ENCODE measurements around the gene BCR. TPM values are rescaled to one million over a fixed set of nuclear protein-coding genes. Genes with fewer than 3 reads are reported as not detected.

Gene BCR
- polyA plus RNA-seq, 1 donor from 2014 or later = 57.5 TPM

DNA sequence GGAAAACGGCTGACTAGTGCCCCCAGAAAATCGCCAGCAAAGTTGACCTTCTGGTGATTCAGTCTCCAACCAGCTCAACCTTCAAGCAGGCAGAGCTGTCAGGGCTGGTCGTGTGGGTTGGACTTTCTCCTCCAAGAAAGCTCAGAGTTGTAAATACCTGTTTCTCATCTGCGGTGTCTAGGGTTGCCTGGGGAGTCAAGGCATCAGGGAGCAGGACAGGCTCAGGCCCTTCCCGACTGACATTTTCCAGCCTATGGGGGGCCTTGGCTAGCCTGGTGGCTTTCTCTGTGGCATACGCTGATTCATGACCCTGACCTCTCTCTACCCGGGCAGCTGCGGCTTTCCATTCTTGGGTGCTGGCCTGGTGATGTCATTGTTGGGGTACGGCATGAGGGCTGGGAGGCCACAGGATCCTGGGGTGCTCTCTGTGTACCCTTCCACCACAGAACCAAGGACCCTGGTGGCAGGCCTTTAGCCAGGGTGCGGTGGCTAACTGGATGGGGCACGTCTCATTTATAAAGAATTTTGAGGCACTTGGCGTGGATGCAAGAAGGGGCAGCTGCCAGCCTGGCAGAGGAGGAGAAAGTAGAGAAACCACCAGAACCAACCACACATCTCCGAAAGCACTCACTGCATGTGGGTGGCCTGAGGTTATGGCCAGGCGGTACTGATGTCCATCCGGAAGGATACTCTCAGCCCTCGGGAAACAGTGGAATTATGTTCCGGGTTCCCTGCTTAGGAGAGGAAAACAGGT is 64.9 kb downstream of the BCR start:
- Histone ChIP-seq H3F3A (ENCODE audit: insufficient read depth, low read length, poor library complexity, severe bottlenecking) (no peaks in the 10 kb centered on the region), H3K36me3 (ENCODE audit: insufficient read depth, low read length) (no peaks in the 10 kb centered on the region), H3K27ac (ENCODE audit: low read length) (no peak overlapping the region), H2AFZ (ENCODE audit: low read depth, low read length) (no peak overlapping the region), H3K9me3 (ENCODE audit: low read length) (no peaks in the 10 kb centered on the region), H3K27me3 (ENCODE audit: insufficient read depth, low read depth, low read length) (no peaks in the 10 kb centered on the region), H4K20me1 (ENCODE audit: insufficient read depth) (no peaks in the 10 kb centered on the region), H3K9ac (ENCODE audit: low read length) (no peak overlapping the region), H3K9me2 (ENCODE audit: insufficient read depth, low read length) (no peaks in the 10 kb centered on the region), H3K4me2 (ENCODE audit: low read length) (no peak overlapping the region), H3K4me3 (ENCODE audit: low read length) (no peak overlapping the region), H3K79me2 (replicated peaks; ENCODE audit: insufficient read depth, low read length) (peaks cover 51% of the 10 kb centered on the region)
- TF ChIP-seq RAD21 (conservative IDR thresholded peaks at IDR 0.05) (no peak), MXI1 (conservative IDR thresholded peaks at IDR 0.05; ENCODE audit: poor library complexity, severe bottlenecking) (no peak), POLR2AphosphoS5 (IDR thresholded peaks at IDR 0.05) (no peak), TAF1 (IDR thresholded peaks at IDR 0.05; ENCODE audit: low read depth) (no peak), EP300 (conservative IDR thresholded peaks at IDR 0.05; ENCODE audit: poor library complexity, severe bottlenecking) (no peak), EZH2 (IDR thresholded peaks at IDR 0.05; ENCODE audit: borderline replicate concordance, insufficient read depth, low read length, poor library complexity, severe bottlenecking) (no peak), SMC3 (conservative IDR thresholded peaks at IDR 0.05; ENCODE audit: poor library complexity) (no peak)
- TF ChIP-seq, protein P1, sequence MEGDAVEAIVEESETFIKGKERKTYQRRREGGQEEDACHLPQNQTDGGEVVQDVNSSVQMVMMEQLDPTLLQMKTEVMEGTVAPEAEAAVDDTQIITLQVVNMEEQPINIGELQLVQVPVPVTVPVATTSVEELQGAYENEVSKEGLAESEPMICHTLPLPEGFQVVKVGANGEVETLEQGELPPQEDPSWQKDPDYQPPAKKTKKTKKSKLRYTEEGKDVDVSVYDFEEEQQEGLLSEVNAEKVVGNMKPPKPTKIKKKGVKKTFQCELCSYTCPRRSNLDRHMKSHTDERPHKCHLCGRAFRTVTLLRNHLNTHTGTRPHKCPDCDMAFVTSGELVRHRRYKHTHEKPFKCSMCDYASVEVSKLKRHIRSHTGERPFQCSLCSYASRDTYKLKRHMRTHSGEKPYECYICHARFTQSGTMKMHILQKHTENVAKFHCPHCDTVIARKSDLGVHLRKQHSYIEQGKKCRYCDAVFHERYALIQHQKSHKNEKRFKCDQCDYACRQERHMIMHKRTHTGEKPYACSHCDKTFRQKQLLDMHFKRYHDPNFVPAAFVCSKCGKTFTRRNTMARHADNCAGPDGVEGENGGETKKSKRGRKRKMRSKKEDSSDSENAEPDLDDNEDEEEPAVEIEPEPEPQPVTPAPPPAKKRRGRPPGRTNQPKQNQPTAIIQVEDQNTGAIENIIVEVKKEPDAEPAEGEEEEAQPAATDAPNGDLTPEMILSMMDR (IDR thresholded peaks at IDR 0.05; ENCODE audit: poor library complexity, severe bottlenecking) = no peak
- TF ChIP-seq, protein P2, sequence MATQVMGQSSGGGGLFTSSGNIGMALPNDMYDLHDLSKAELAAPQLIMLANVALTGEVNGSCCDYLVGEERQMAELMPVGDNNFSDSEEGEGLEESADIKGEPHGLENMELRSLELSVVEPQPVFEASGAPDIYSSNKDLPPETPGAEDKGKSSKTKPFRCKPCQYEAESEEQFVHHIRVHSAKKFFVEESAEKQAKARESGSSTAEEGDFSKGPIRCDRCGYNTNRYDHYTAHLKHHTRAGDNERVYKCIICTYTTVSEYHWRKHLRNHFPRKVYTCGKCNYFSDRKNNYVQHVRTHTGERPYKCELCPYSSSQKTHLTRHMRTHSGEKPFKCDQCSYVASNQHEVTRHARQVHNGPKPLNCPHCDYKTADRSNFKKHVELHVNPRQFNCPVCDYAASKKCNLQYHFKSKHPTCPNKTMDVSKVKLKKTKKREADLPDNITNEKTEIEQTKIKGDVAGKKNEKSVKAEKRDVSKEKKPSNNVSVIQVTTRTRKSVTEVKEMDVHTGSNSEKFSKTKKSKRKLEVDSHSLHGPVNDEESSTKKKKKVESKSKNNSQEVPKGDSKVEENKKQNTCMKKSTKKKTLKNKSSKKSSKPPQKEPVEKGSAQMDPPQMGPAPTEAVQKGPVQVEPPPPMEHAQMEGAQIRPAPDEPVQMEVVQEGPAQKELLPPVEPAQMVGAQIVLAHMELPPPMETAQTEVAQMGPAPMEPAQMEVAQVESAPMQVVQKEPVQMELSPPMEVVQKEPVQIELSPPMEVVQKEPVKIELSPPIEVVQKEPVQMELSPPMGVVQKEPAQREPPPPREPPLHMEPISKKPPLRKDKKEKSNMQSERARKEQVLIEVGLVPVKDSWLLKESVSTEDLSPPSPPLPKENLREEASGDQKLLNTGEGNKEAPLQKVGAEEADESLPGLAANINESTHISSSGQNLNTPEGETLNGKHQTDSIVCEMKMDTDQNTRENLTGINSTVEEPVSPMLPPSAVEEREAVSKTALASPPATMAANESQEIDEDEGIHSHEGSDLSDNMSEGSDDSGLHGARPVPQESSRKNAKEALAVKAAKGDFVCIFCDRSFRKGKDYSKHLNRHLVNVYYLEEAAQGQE (IDR thresholded peaks at IDR 0.05; ENCODE audit: borderline replicate concordance) = no peak

GRCh38 chr22:23245799-23246136 is 65.5 kb downstream of the BCR start:
- Histone ChIP-seq H3K27me3 (ENCODE audit: insufficient read depth, low read depth, low read length) (no peaks in the 10 kb centered on the region), H3K9ac (ENCODE audit: low read length) (no peak overlapping the region), H3K9me2 (ENCODE audit: insufficient read depth, low read length) (no peaks in the 10 kb centered on the region), H4K20me1 (ENCODE audit: insufficient read depth) (no peaks in the 10 kb centered on the region), H3F3A (ENCODE audit: insufficient read depth, low read length, poor library complexity, severe bottlenecking) (no peaks in the 10 kb centered on the region), H3K4me2 (ENCODE audit: low read length) (no peak overlapping the region), H3K4me3 (ENCODE audit: low read length) (no peak overlapping the region), H3K27ac (ENCODE audit: low read length) (no peak overlapping the region), H3K79me2 (replicated peaks; ENCODE audit: insufficient read depth, low read length) (peaks cover 50% of the 10 kb centered on the region), H2AFZ (ENCODE audit: low read depth, low read length) (no peak overlapping the region), H3K9me3 (ENCODE audit: low read length) (no peaks in the 10 kb centered on the region), H3K36me3 (ENCODE audit: insufficient read depth, low read length) (no peaks in the 10 kb centered on the region)
- TF ChIP-seq RAD21 (conservative IDR thresholded peaks at IDR 0.05) = no peak
- TF ChIP-seq, protein P2 (IDR thresholded peaks at IDR 0.05; ENCODE audit: borderline replicate concordance) = no peak
- TF ChIP-seq EZH2 (IDR thresholded peaks at IDR 0.05; ENCODE audit: borderline replicate concordance, insufficient read depth, low read length, poor library complexity, severe bottlenecking) = no peak
- TF ChIP-seq TAF1 (IDR thresholded peaks at IDR 0.05; ENCODE audit: low read depth) = no peak
- TF ChIP-seq, protein P1 (IDR thresholded peaks at IDR 0.05; ENCODE audit: poor library complexity, severe bottlenecking) = no peak
- TF ChIP-seq SMC3 (conservative IDR thresholded peaks at IDR 0.05; ENCODE audit: poor library complexity) = no peak
- no peak for TF ChIP-seq POLR2AphosphoS5 (IDR thresholded peaks at IDR 0.05)
- no peak for TF ChIP-seq EP300 (conservative IDR thresholded peaks at IDR 0.05; ENCODE audit: poor library complexity, severe bottlenecking)
- no peak for TF ChIP-seq MXI1 (conservative IDR thresholded peaks at IDR 0.05; ENCODE audit: poor library complexity, severe bottlenecking)
